ENCODE results near the gene ATG101. TPM values are rescaled to one million over a fixed set of nuclear protein-coding genes. Genes with fewer than 3 reads are reported as not detected.

Gene ATG101
- total RNA-seq, 4 donors from 2014 or later: 39.5 to 76.1 (median 56.5) TPM

- peaks cover 40% of the 10 kb centered on the region for H3K4me1 ChIP-seq
Observed at GRCh38 chr12:52070185-52070925, 577 bp downstream of the ATG101 start.

GRCh38 chr12:52073531-52074381 is 4.0 kb downstream of the ATG101 start:
- 73% methylated on average over 10 of the region's 23 CpGs for WGBS
- H3K27me3 ChIP-seq: no peaks in the 10 kb centered on the region
- TF ChIP-seq POLR2A (IDR thresholded peaks at IDR 0.05) (no peak), CTCF (IDR thresholded peaks at IDR 0.05) (no peak), POLR2AphosphoS5 (IDR thresholded peaks at IDR 0.05) (no peak), EP300 (IDR thresholded peaks at IDR 0.05) (no peak)
- no peaks in the 10 kb centered on the region for H3K9me3 ChIP-seq
- H3K4me3 ChIP-seq: no peak overlapping the region
- peaks cover 40% of the 10 kb centered on the region for H3K4me1 ChIP-seq
- DNase-seq (ENCODE audit: low spot score in 2 of 2): no peak
- H3K27ac ChIP-seq: no peak overlapping the region
- H3K36me3 ChIP-seq: peaks cover 41% of the 10 kb centered on the region

More at GRCh38 chr12:52070185-52070925, 577 bp downstream of the ATG101 start:
- no peak for TF ChIP-seq CTCF (IDR thresholded peaks at IDR 0.05)
- no peak for TF ChIP-seq EP300 (IDR thresholded peaks at IDR 0.05)
- TF ChIP-seq POLR2AphosphoS5 (IDR thresholded peaks at IDR 0.05): no peak
- no peak for TF ChIP-seq POLR2A (IDR thresholded peaks at IDR 0.05)
- H3K36me3 ChIP-seq: peaks cover 7% of the 10 kb centered on the region
- DNase-seq (ENCODE audit: low spot score in 2 of 2): no peak
- no peaks in the 10 kb centered on the region for H3K27me3 ChIP-seq
- peak overlapping the region; percentile 89 for H3K4me3 ChIP-seq
- H3K9me3 ChIP-seq: no peaks in the 10 kb centered on the region
- H3K27ac ChIP-seq: peak overlapping the region; percentile 85
- WGBS: 7% methylated on average over 15 of the region's 37 CpGs

GRCh38 chr12:52074971-52075724 is 5.4 kb downstream of the ATG101 start:
- WGBS: 87% methylated on average over 3 of the region's 3 CpGs
- H3K4me3 ChIP-seq: no peak overlapping the region
- H3K36me3 ChIP-seq: peaks cover 44% of the 10 kb centered on the region
- no peaks in the 10 kb centered on the region for H3K27me3 ChIP-seq
- no peak overlapping the region for H3K27ac ChIP-seq
- DNase-seq (ENCODE audit: low spot score in 2 of 2): no peak
- TF ChIP-seq POLR2AphosphoS5 (IDR thresholded peaks at IDR 0.05) (no peak), POLR2A (IDR thresholded peaks at IDR 0.05) (no peak), EP300 (IDR thresholded peaks at IDR 0.05) (no peak), CTCF (IDR thresholded peaks at IDR 0.05) (no peak)
- H3K9me3 ChIP-seq: no peaks in the 10 kb centered on the region
- H3K4me1 ChIP-seq: peaks cover 34% of the 10 kb centered on the region

- WGBS: 97% methylated on average over 16 of the region's 16 CpGs
- Histone ChIP-seq H3K27ac (no peak overlapping the region), H3K27me3 (no peaks in the 10 kb centered on the region), H3K9me3 (no peaks in the 10 kb centered on the region), H3K4me3 (no peak overlapping the region), H3K4me1 (peaks cover 25% of the 10 kb centered on the region), H3K36me3 (peaks cover 44% of the 10 kb centered on the region)
- no peak for TF ChIP-seq POLR2AphosphoS5 (IDR thresholded peaks at IDR 0.05)
- no peak for TF ChIP-seq EP300 (IDR thresholded peaks at IDR 0.05)
- no peak for TF ChIP-seq POLR2A (IDR thresholded peaks at IDR 0.05)
- TF ChIP-seq CTCF (IDR thresholded peaks at IDR 0.05): no peak
- DNase-seq (ENCODE audit: low spot score in 2 of 2): no peak
Observed at GRCh38 chr12:52076811-52077210, 7.0 kb downstream of the ATG101 start.

Measured in suprapubic skin (tissue), 4 donors.